PC-3 (cell line): ENCODE data around the gene LIPN. TPM values are rescaled to one million over a fixed set of nuclear protein-coding genes. Genes with fewer than 3 reads are reported as not detected.

Source experiments
- ATAC-seq: fragments of 200-7000 bp; cut with Tn5 transposase; 2 replicates; pipeline ENCODE4 v1.9.1; 2020; ENCODE audit warnings: mild to moderate bottlenecking, moderate library complexity
- BruUV-seq: library from RNA; stranded (reverse); fragments of 400-500 nt; replicated peaks from 2 replicates; lab custom pipeline; 2021; lab: Mats Ljungman, UMichigan
- CTCF ChIA-PET: fragments of 300-600 bp; sonication (Branson Sonifier 250); formaldehyde crosslinking; loops from one replicate; lab custom pipeline; 2022; ENCODE audit warnings: antibody characterized with exemption; lab: Charles Lee
- POLR2A ChIA-PET: fragments of 300-600 bp; sonication (Branson Sonifier 250); formaldehyde crosslinking; loops from one replicate; lab custom pipeline; 2022; ENCODE audit warnings: antibody characterized with exemption; ENCODE audit not compliant: unreplicated experiment; lab: Charles Lee
- DNase-seq: peaks from one replicate; pipeline ENCODE4 v3.0.0-alpha.2; 2015
- H2AFZ ChIP-seq: fragments of 300-600 bp; sonication (generic); 2 replicates; pipeline ENCODE4 v1.6.0; 2016; ENCODE audit warnings: antibody characterized with exemption, low read length
- H3F3A ChIP-seq: fragments of 300-600 bp; sonication (generic); one replicate; pipeline ENCODE4 v1.6.0; 2017; ENCODE audit warnings: antibody characterized with exemption, low read length, control low read depth, mild to moderate bottlenecking; ENCODE audit not compliant: unreplicated experiment
- H3K27ac ChIP-seq: fragments of 300-600 bp; sonication (generic); 2 replicates; pipeline ENCODE4 v1.5.1; 2016; ENCODE audit warnings: mild to moderate bottlenecking, low read length
- H3K27me3 ChIP-seq: fragments of 300-600 bp; sonication (generic); 2 replicates; pipeline ENCODE4 v1.6.1; 2016; ENCODE audit warnings: low read length, mixed read lengths
- H3K36me3 ChIP-seq: fragments of 300-600 bp; sonication (generic); 2 replicates; pipeline ENCODE4 v1.6.1; 2016; ENCODE audit warnings: low read depth, mixed run types, low read length, mixed read lengths
- H3K4me1 ChIP-seq: fragments of 300-600 bp; sonication (generic); 2 replicates; pipeline ENCODE4 v1.5.1; 2016; ENCODE audit warnings: low read length; ENCODE audit not compliant: insufficient read depth
- H3K4me2 ChIP-seq: fragments of 300-600 bp; sonication (generic); 2 replicates; pipeline ENCODE4 v1.6.0; 2016; ENCODE audit warnings: low read length
- H3K4me3 ChIP-seq: fragments of 300-600 bp; sonication (generic); 2 replicates; pipeline ENCODE4 v1.5.1; 2016; ENCODE audit warnings: mild to moderate bottlenecking, low read length, mixed read lengths
- H3K79me2 ChIP-seq: fragments of 300-600 bp; sonication (generic); 2 replicates; pipeline ENCODE4 v1.6.1; 2017; ENCODE audit warnings: low read length, mixed read lengths
- H3K9ac ChIP-seq: fragments of 300-600 bp; sonication (generic); 2 replicates; pipeline ENCODE4 v1.6.0; 2016; ENCODE audit warnings: mild to moderate bottlenecking, low read length
- H3K9me2 ChIP-seq: fragments of 300-600 bp; sonication (generic); replicated peaks from 2 replicates; pipeline ENCODE4 v1.6.1; 2016; ENCODE audit warnings: mixed run types, low read length, mixed read lengths
- H3K9me3 ChIP-seq: fragments of 300-600 bp; sonication (generic); 2 replicates; pipeline ENCODE4 v1.6.1; 2016; ENCODE audit warnings: low read length, mixed read lengths
- H4K20me1 ChIP-seq: fragments of 300-600 bp; sonication (generic); 2 replicates; pipeline ENCODE4 v1.6.1; 2016; ENCODE audit warnings: low read length, mixed read lengths
- CTCF ChIP-seq: fragments of 300-600 bp; sonication (generic); conservative IDR thresholded peaks from 2 replicates; pipeline ENCODE4 v1.5.1; 2017; ENCODE audit warnings: antibody characterized with exemption, low read depth, mild to moderate bottlenecking, low read length
- EZH2 ChIP-seq: fragments of 300-600 bp; sonication (generic); IDR thresholded peaks from one replicate; pipeline ENCODE4 v1.6.1; 2017; ENCODE audit warnings: antibody characterized with exemption, mild to moderate bottlenecking, low read length; ENCODE audit not compliant: unreplicated experiment
- EZH2phosphoT487 ChIP-seq: fragments of 300-600 bp; sonication (generic); IDR thresholded peaks from 2 replicates; pipeline ENCODE4 v1.6.1; 2018; ENCODE audit warnings: mild to moderate bottlenecking, antibody characterized with exemption, low read length, borderline replicate concordance
- intact Hi-C: fragments of 100-400 bp; cut with micrococcal nuclease; formaldehyde crosslinking; loops from 2 replicates; pipeline ENCODE4 v1.9.0; 2023
- total RNA-seq: library from RNA; depleted of rRNA; stranded (reverse); fragments of >200 nt; gene quantifications from 2 replicates; pipeline ENCODE4 v1.2.3, GENCODE V29; 2014

LIPN gene
- total RNA-seq, 1 experiment from 2014 or later, result not detected

GRCh38 chr10:88819290-88819689 lies 59.5 kb downstream of the LIPN start:
- H4K20me1 ChIP-seq, result no peaks in the 10 kb centered on the region
- DNase-seq (no peak), ATAC-seq (no peak)
- no peaks in the 10 kb centered on the region for H3K9me2 ChIP-seq
- no peaks in the 10 kb centered on the region for H3F3A ChIP-seq
- BruUV-seq, result no TSS peak
- TF ChIP-seq EZH2 (no peak), EZH2phosphoT487 (no peak), CTCF (no peak)
- no peak overlapping the region for H2AFZ ChIP-seq
- H3K4me2 ChIP-seq, result no peak overlapping the region
- no peak overlapping the region for H3K9ac ChIP-seq
- intact Hi-C loops, result no loop called here
- no peaks in the 10 kb centered on the region for H3K79me2 ChIP-seq
- H3K36me3 ChIP-seq, result no peaks in the 10 kb centered on the region
- POLR2A ChIA-PET, result no interaction called here
- no peaks in the 10 kb centered on the region for H3K9me3 ChIP-seq
- H3K27ac ChIP-seq, result no peak overlapping the region
- H3K4me3 ChIP-seq, result no peak overlapping the region
- H3K27me3 ChIP-seq, result no peaks in the 10 kb centered on the region
- H3K4me1 ChIP-seq, result no peaks in the 10 kb centered on the region
- CTCF ChIA-PET, result no interaction called here

- POLR2A ChIA-PET, result no interaction called here
These were observed 61.1 kb downstream of the LIPN start for GRCh38 chr10:88820748-88821401.

More at GRCh38 chr10:88820748-88821401, 61.1 kb downstream of the LIPN start:
- Histone ChIP-seq H3K9me2 (no peaks in the 10 kb centered on the region), H3K79me2 (no peaks in the 10 kb centered on the region), H3F3A (no peaks in the 10 kb centered on the region), H3K4me3 (no peak overlapping the region), H3K4me2 (no peak overlapping the region), H3K36me3 (no peaks in the 10 kb centered on the region), H3K27ac (no peak overlapping the region), H3K9me3 (no peaks in the 10 kb centered on the region), H3K9ac (no peak overlapping the region), H2AFZ (no peak overlapping the region), H3K4me1 (no peaks in the 10 kb centered on the region), H3K27me3 (no peaks in the 10 kb centered on the region), H4K20me1 (no peaks in the 10 kb centered on the region)
- no peak for TF ChIP-seq CTCF
- TF ChIP-seq EZH2, result no peak
- TF ChIP-seq EZH2phosphoT487, result no peak
- BruUV-seq, result no TSS peak
- DNase-seq, result peak; percentile 28
- intact Hi-C loops, result no loop called here
- CTCF ChIA-PET, result interaction anchor here (0.7 kb wide), 1 partner anchor 334 kb away, joined by 3 read pairs; no protein-coding TSS in a partner anchor
- no peak for ATAC-seq
